Activated naive CD8-positive, alpha-beta T cell treated with anti-CD3 and anti-CD28 coated beads, Interleukin-2, amount 10 ng/mL, durations not matched to agents 7 days and 5 days (primary cell): ENCODE measurements around the gene FBXO10. TPM values are rescaled to one million over a fixed set of nuclear protein-coding genes. Genes with fewer than 3 reads are reported as not detected.

Experiments
- ATAC-seq: fragments of 150-1000 bp; cut with Tn5 transposase; one replicate; pipeline ENCODE4 v1.10.0; 2021; ENCODE audit warnings: low read depth, moderate library complexity
- POLR2A ChIA-PET: fragments of 350-600 bp; sonication (Branson Sonifier 250); formaldehyde crosslinking; loops from one replicate; lab custom pipeline; 2021; ENCODE audit warnings: antibody characterized with exemption; lab: Charles Lee
- DNase-seq: peaks from one replicate; pipeline ENCODE4 v3.0.0; 2021
- H3K27ac Mint-ChIP-seq: one replicate; pipeline ENCODE4 v1.8.0; 2022; ENCODE audit warnings: mild to moderate bottlenecking, mixed read lengths
- H3K27me3 Mint-ChIP-seq: one replicate; pipeline ENCODE4 v1.8.0; 2022; ENCODE audit warnings: mild to moderate bottlenecking, moderate library complexity, mixed read lengths
- H3K36me3 Mint-ChIP-seq: one replicate; pipeline ENCODE4 v1.8.0; 2021; ENCODE audit warnings: mild to moderate bottlenecking, mixed read lengths
- H3K4me1 Mint-ChIP-seq: one replicate; pipeline ENCODE4 v1.8.0; 2021; ENCODE audit warnings: mixed read lengths
- H3K4me3 Mint-ChIP-seq: one replicate; pipeline ENCODE4 v1.8.0; 2022; ENCODE audit warnings: mild to moderate bottlenecking, moderate library complexity, mixed read lengths
- H3K9me3 Mint-ChIP-seq: one replicate; pipeline ENCODE4 v1.8.0; 2021; ENCODE audit warnings: mixed read lengths
- total RNA-seq, 2 experiments: library from RNA; stranded (reverse); gene quantifications; one replicate each; pipeline ENCODE4 v1.2.3, GENCODE V29; 2021

The FBXO10 gene
- total RNA-seq, 2 experiments from 2014 or later, result 1.5 to 1.6 TPM

- Mint-ChIP-seq H3K4me1 (peaks cover 25% of the 10 kb centered on the region), H3K36me3 (peaks cover 5% of the 10 kb centered on the region), H3K27me3 (no peaks in the 10 kb centered on the region), H3K9me3 (no peaks in the 10 kb centered on the region), H3K4me3 (peak overlapping the region; percentile 96), H3K27ac (peak overlapping the region; percentile 95)
- DNase-seq (peak; percentile 60), ATAC-seq (peak; percentile 4)
- POLR2A ChIA-PET, result interaction anchor here (0.6 to 3.8 kb wide), 7 partner anchors 15 to 437 kb away, joined by 4 to 44 read pairs (median 5); partner anchors contain the start of genes GRHPR, POLR1E, TOMM5 and ZCCHC7
Measured at GRCh38 chr9:37466037-37466709, 110.0 kb downstream of the FBXO10 start.

- H3K4me1 Mint-ChIP-seq, result peaks cover 25% of the 10 kb centered on the region
- ATAC-seq (peak; percentile 80), DNase-seq (peak; percentile 95)
- H3K27ac Mint-ChIP-seq, result peak within 1 kb of the TSS; percentile 95
- H3K4me3 Mint-ChIP-seq, result peak within 1 kb of the TSS; percentile 96
- H3K36me3 Mint-ChIP-seq, result peaks cover 5% of the 10 kb centered on the region
- POLR2A ChIA-PET, result interaction anchor here (0.6 to 3.8 kb wide), 6 partner anchors 15 to 438 kb away, joined by 4 to 44 read pairs (median 8); partner anchors contain the start of genes GRHPR, POLR1E, TOMM5 and ZCCHC7
- H3K27me3 Mint-ChIP-seq, result no peaks in the 10 kb centered on the region
- H3K9me3 Mint-ChIP-seq, result no peaks in the 10 kb centered on the region
Measured at GRCh38 chr9:37465249-37466036, 110.7 kb downstream of the FBXO10 start, which contains the start of gene ZBTB5. TSS of gene ZBTB5 (minus strand) at chr9:37465450. CDS start at chr9:37442551, 22,899 bp downstream.

GRCh38 chr9:37464426-37465248, 111.5 kb downstream of the FBXO10 start:
- Mint-ChIP-seq H3K4me1 (peaks cover 25% of the 10 kb centered on the region), H3K36me3 (peaks cover 5% of the 10 kb centered on the region), H3K27me3 (no peaks in the 10 kb centered on the region), H3K4me3 (peak overlapping the region; percentile 96), H3K27ac (peak overlapping the region; percentile 95), H3K9me3 (no peaks in the 10 kb centered on the region)
- POLR2A ChIA-PET, result interaction anchor here (1.8 to 3.8 kb wide), 4 partner anchors 22 to 345 kb away, joined by 5 to 44 read pairs (median 11); partner anchors contain the start of genes GRHPR, POLR1E, TOMM5 and ZCCHC7
- ATAC-seq (peak; percentile 43), DNase-seq (peak; percentile 89)

- no peaks in the 10 kb centered on the region for H3K9me3 Mint-ChIP-seq
- no peaks in the 10 kb centered on the region for H3K27me3 Mint-ChIP-seq
- peak overlapping the region; percentile 96 for H3K4me3 Mint-ChIP-seq
- H3K4me1 Mint-ChIP-seq, result peaks cover 25% of the 10 kb centered on the region
- POLR2A ChIA-PET, result interaction anchor here (2.0 to 3.8 kb wide), 2 partner anchors 22 to 42 kb away, joined by 12 to 44 read pairs; partner anchors contain the start of genes GRHPR and POLR1E
- DNase-seq, result no peak
- peak overlapping the region; percentile 95 for H3K27ac Mint-ChIP-seq
- no peak for ATAC-seq
- H3K36me3 Mint-ChIP-seq, result peaks cover 5% of the 10 kb centered on the region
Measured at GRCh38 chr9:37464006-37464405, 112.2 kb downstream of the FBXO10 start.

Other genes starting within 250 kb of the FBXO10 start
- gene GRHPR, start 153.7 kb downstream of the FBXO10 start, total RNA-seq, result 10 to 100 TPM; 63.1 to 67.9 TPM
- 10 to 100 TPM; 12.5 to 13.3 TPM for gene ZBTB5, start 110.9 kb downstream of the FBXO10 start, total RNA-seq
- gene POLR1E, start 90.4 kb downstream of the FBXO10 start, total RNA-seq, result 10 to 100 TPM; 33.0 to 36.5 TPM
- 10 to 100 TPM; 68.2 to 74.1 TPM for gene TOMM5, start 16.2 kb upstream of the FBXO10 start, total RNA-seq
- not detected for gene FRMPD1, start 74.6 kb upstream of the FBXO10 start, total RNA-seq
- 10 to 100 TPM; 17.4 to 21.4 TPM for gene TRMT10B, start 177.4 kb upstream of the FBXO10 start, total RNA-seq
- 10 to 100 TPM; 67.8 to 72.1 TPM for gene EXOSC3, start 208.7 kb upstream of the FBXO10 start, total RNA-seq
- 10 to 100 TPM; 19.5 to 19.8 TPM for gene DCAF10, start 224.4 kb upstream of the FBXO10 start, total RNA-seq